Stimulated activated CD8-positive, alpha-beta memory T cell treated with anti-CD3 and anti-CD28 coated beads, Interleukin-15, amount 100 ng/mL, for 24 hours (primary cell): Measurements from ENCODE around the gene PCDHB2.
"Not testable (repeated sequence)": the region's sequence is repeated elsewhere in the genome, so short reads cannot be mapped to it uniquely, and the experiment has no call there.

Experiments used
- DNase-seq: peaks from one replicate; pipeline ENCODE4 v3.0.0-alpha.2; 2020; ENCODE audit warnings: low read depth

Gene PCDHB2

GRCh38 chr5:141094481-141095262 is at the start of gene PCDHB2:
Gene PCDHB2 (plus strand): TSS chr5:141094615. CDS start chr5:141094791, 176 bp downstream.
- DNase-seq: no peak

- DNase-seq: no peak
Measured at GRCh38 chr5:141050622-141051520, 43.5 kb upstream of the PCDHB2 start, which contains the start of gene PCDHB1. Gene PCDHB1 (plus strand): TSS chr5:141051374. CDS start chr5:141051471, 97 bp downstream.

- no peak for DNase-seq
Measured at GRCh38 chr5:141051521-141051866, 42.9 kb upstream of the PCDHB2 start.

- DNase-seq: no peak
Measured at GRCh38 chr5:141077826-141078225, 16.6 kb upstream of the PCDHB2 start.

GRCh38 chr5:141082228-141082627 is 12.2 kb upstream of the PCDHB2 start:
- no peak for DNase-seq

- DNase-seq: no peak
Measured at GRCh38 chr5:141084487-141084989, 9.9 kb upstream of the PCDHB2 start.

GRCh38 chr5:141095263-141095641 is 837 bp downstream of the PCDHB2 start:
- DNase-seq: no peak

GRCh38 chr5:141096181-141096580 is 1.8 kb downstream of the PCDHB2 start:
- DNase-seq: not testable (repeated sequence)

GRCh38 chr5:141096586-141096985 is 2.2 kb downstream of the PCDHB2 start:
- DNase-seq: not testable (repeated sequence)

- no peak for DNase-seq
Measured at GRCh38 chr5:141100243-141100805, 5.9 kb downstream of the PCDHB2 start, which contains the start of gene PCDHB3. Gene PCDHB3 (plus strand): TSS chr5:141100473. CDS start chr5:141100650, 177 bp downstream.

GRCh38 chr5:141101059-141101458 is 6.6 kb downstream of the PCDHB2 start:
- no peak for DNase-seq

GRCh38 chr5:141102070-141102469 is 7.7 kb downstream of the PCDHB2 start:
- not testable (repeated sequence) for DNase-seq

- DNase-seq: not testable (repeated sequence)
Measured at GRCh38 chr5:141102471-141102870, 8.1 kb downstream of the PCDHB2 start.

GRCh38 chr5:141105350-141105749 is 10.9 kb downstream of the PCDHB2 start:
- DNase-seq: no peak

GRCh38 chr5:141119250-141119649 is 24.8 kb downstream of the PCDHB2 start:
- no peak for DNase-seq

- DNase-seq: no peak
Measured at GRCh38 chr5:141121563-141121962, 27.1 kb downstream of the PCDHB2 start, which contains the start of gene PCDHB4. Gene PCDHB4 (plus strand): TSS chr5:141121818. CDS start chr5:141121999, 181 bp downstream.

GRCh38 chr5:141121985-141122384 is 27.6 kb downstream of the PCDHB2 start:
- DNase-seq: no peak

- not testable (repeated sequence) for DNase-seq
Measured at GRCh38 chr5:141123396-141124135, 29.2 kb downstream of the PCDHB2 start.

GRCh38 chr5:141127305-141127704 is 32.9 kb downstream of the PCDHB2 start:
- no peak for DNase-seq

- no peak for DNase-seq
Measured at GRCh38 chr5:141135030-141135717, 40.8 kb downstream of the PCDHB2 start, which contains the start of gene PCDHB5. Gene PCDHB5 (plus strand): TSS chr5:141135206. CDS start chr5:141135435, 229 bp downstream.
